SK-N-MC (cell line): ENCODE data around the gene PRTFDC1.

Experiments used
- EZH2 ChIP-seq: fragments of 200-600 bp; sonication (generic); IDR thresholded peaks from one replicate; pipeline ENCODE4 v1.6.1; 2017; ENCODE audit warnings: antibody characterized with exemption
- FOXP2 ChIP-seq: optimal IDR thresholded peaks from 2 replicates; pipeline ENCODE3; 2011; ENCODE audit warnings: mild to moderate bottlenecking, moderate library complexity; ENCODE audit not compliant: insufficient read depth; ENCODE audit errors: extremely low read length, control extremely low read depth
- POLR2AphosphoS5 ChIP-seq: IDR thresholded peaks from 2 replicates; pipeline ENCODE4 v1.6.1; 2012; ENCODE audit warnings: mild to moderate bottlenecking, low read depth, low read length, borderline replicate concordance

GRCh38 chr10:24916365-24916764 is 36.0 kb downstream of the PRTFDC1 start:
- TF ChIP-seq POLR2AphosphoS5 (no peak), EZH2 (no peak), FOXP2 (no peak)
